K562 (cell line): ENCODE results near the gene ASAH2B. TPM values are rescaled to one million over a fixed set of nuclear protein-coding genes. Genes with fewer than 3 reads are reported as not detected.
A peak's percentile ranks its signal among the peaks of the same experiment; 100 is the strongest.

Experiments
- ATF7 ChIP-seq: fragments of 450-650 bp; IDR thresholded peaks from 2 replicates; pipeline ENCODE4 v1.7.1; 2014; ENCODE audit warnings: mild to moderate bottlenecking, moderate library complexity
- FOXK2 ChIP-seq, 2 experiments: fragments of 450-650 bp; IDR thresholded peaks in 1 of 2; conservative IDR thresholded peaks in 1 of 2; 2 replicates each; pipeline ENCODE4 v1.6.1; 2016; ENCODE audit warnings: low read depth in 2 of 2, mild to moderate bottlenecking in 1 of 2
- GTF2E2 ChIP-seq: fragments of 200-800 bp; sonication (Bioruptor generic); IDR thresholded peaks from 2 replicates; pipeline ENCODE4 v1.6.1; 2016; ENCODE audit warnings: missing genetic modification characterization, missing compliant biosample characterization
- HDAC2 ChIP-seq: fragments of 450-650 bp; IDR thresholded peaks from 2 replicates; pipeline ENCODE4 v1.6.1; 2016; ENCODE audit warnings: mild to moderate bottlenecking
- HSF4 ChIP-seq: fragments of 250-450 bp; sonication (Bioruptor Pico); IDR thresholded peaks from 2 replicates; pipeline ENCODE4 v2.1.2; 2022; ENCODE audit warnings: mild to moderate bottlenecking, moderate library complexity, borderline replicate concordance
- MAFF ChIP-seq: IDR thresholded peaks from 2 replicates; pipeline ENCODE4 v1.6.1; 2012; ENCODE audit warnings: low read length, improper control_type of control experiment
- NR1H2 ChIP-seq: sonication (generic); formaldehyde crosslinking; IDR thresholded peaks from 2 replicates; pipeline ENCODE4 v1.4.0; 2020; ENCODE audit warnings: mild to moderate bottlenecking, missing genetic modification reagents
- NUFIP1 ChIP-seq: fragments of 450-650 bp; IDR thresholded peaks from 2 replicates; pipeline ENCODE4 v1.6.1; 2018; ENCODE audit not compliant: partially characterized antibody
- PBX2 ChIP-seq, 2 experiments: IDR thresholded peaks in 1 of 2; conservative IDR thresholded peaks in 1 of 2; 2 replicates each; pipeline ENCODE4 v1.6.1; 2016; ENCODE audit warnings: low read depth in 2 of 2, mild to moderate bottlenecking in 1 of 2, missing compliant biosample characterization in 1 of 2, missing genetic modification characterization in 1 of 2, moderate library complexity in 1 of 2
- PTRF ChIP-seq: fragments of 450-650 bp; IDR thresholded peaks from 2 replicates; pipeline ENCODE4 v1.6.1; 2016; ENCODE audit warnings: mild to moderate bottlenecking, missing genetic modification characterization, missing compliant biosample characterization
- ZNF165 ChIP-seq: fragments of 250-450 bp; sonication (Bioruptor Pico); IDR thresholded peaks from 2 replicates; pipeline ENCODE4 v1.4.0; 2020; ENCODE audit warnings: borderline replicate concordance
- ZNF316 ChIP-seq: fragments of 450-650 bp; IDR thresholded peaks from 2 replicates; pipeline ENCODE4 v1.6.1; 2016
- polyA plus RNA-seq, 8 experiments: library from polyadenylated mRNA; depleted of rRNA in 4 of 8; stranded (reverse) in 5 of 8; unstranded in 3 of 8; fragments of >200 nt; fragmentation: Nextera tagmentation in 2 of 8; fragmentation: Illumina TruSeq in 1 of 8; extraction: Ambion mirVana in 2 of 8; extraction: Trizol in 1 of 8; gene quantifications; 2 replicates each; pipeline versions ENCODE4 v1.2.1 to v1.2.3, GENCODE V29; 2011 to 2014; ENCODE audit warnings: inconsistent platforms in 1 of 8, missing spikeins in 1 of 8
- total RNA-seq, 7 experiments: library from RNA; depleted of rRNA in 6 of 7; stranded (reverse); fragments of >200 nt in 6 of 7; fragmentation: Illumina TruSeq in 2 of 7; extraction: Trizol in 2 of 7; gene quantifications; 2 replicates each; pipeline versions ENCODE4 v1.2.1 to v1.2.3, GENCODE V29; 2011 to 2021; ENCODE audit warnings: low replicate concordance in 1 of 7
- TF ChIP-seq, protein P1 (sequence below): sonication (generic); formaldehyde crosslinking; IDR thresholded peaks from 2 replicates; pipeline ENCODE4 v1.8.0; 2022; ENCODE audit warnings: mild to moderate bottlenecking, missing genetic modification reagents
- TF ChIP-seq, protein P2 (sequence below): fragments of 450-650 bp; IDR thresholded peaks from 2 replicates; pipeline ENCODE4 v1.6.1; 2014; ENCODE audit warnings: low read depth, mild to moderate bottlenecking, moderate library complexity, borderline replicate concordance
- TF ChIP-seq, protein P3 (sequence below): sonication (generic); formaldehyde crosslinking; IDR thresholded peaks from 2 replicates; pipeline ENCODE4 v1.8.1; 2022; ENCODE audit warnings: missing genetic modification reagents
- TF ChIP-seq, protein P4 (sequence below): sonication (generic); formaldehyde crosslinking; IDR thresholded peaks from 2 replicates; pipeline ENCODE4 v1.8.0; 2022; ENCODE audit warnings: mild to moderate bottlenecking, missing genetic modification reagents, borderline replicate concordance

Gene ASAH2B
- total and polyA plus RNA-seq, 9 of the 15 experiments (the other 6 are each of a cell fraction or from before 2014, with no cell fraction given): 5.0 to 18.3 (median 14.4) TPM

- TF ChIP-seq, protein P1, sequence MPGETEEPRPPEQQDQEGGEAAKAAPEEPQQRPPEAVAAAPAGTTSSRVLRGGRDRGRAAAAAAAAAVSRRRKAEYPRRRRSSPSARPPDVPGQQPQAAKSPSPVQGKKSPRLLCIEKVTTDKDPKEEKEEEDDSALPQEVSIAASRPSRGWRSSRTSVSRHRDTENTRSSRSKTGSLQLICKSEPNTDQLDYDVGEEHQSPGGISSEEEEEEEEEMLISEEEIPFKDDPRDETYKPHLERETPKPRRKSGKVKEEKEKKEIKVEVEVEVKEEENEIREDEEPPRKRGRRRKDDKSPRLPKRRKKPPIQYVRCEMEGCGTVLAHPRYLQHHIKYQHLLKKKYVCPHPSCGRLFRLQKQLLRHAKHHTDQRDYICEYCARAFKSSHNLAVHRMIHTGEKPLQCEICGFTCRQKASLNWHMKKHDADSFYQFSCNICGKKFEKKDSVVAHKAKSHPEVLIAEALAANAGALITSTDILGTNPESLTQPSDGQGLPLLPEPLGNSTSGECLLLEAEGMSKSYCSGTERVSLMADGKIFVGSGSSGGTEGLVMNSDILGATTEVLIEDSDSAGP (CRISPR knock-in tag): no peak; the same call in 1 of the 2 replicates
- TF ChIP-seq, protein P2, sequence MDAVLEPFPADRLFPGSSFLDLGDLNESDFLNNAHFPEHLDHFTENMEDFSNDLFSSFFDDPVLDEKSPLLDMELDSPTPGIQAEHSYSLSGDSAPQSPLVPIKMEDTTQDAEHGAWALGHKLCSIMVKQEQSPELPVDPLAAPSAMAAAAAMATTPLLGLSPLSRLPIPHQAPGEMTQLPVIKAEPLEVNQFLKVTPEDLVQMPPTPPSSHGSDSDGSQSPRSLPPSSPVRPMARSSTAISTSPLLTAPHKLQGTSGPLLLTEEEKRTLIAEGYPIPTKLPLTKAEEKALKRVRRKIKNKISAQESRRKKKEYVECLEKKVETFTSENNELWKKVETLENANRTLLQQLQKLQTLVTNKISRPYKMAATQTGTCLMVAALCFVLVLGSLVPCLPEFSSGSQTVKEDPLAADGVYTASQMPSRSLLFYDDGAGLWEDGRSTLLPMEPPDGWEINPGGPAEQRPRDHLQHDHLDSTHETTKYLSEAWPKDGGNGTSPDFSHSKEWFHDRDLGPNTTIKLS: peak; percentile 61; the same call in 1 of the 2 replicates
- TF ChIP-seq NR1H2 (CRISPR knock-in tag) (0 out of 2 replicates have a peak, but pooled peaks have one; percentile 47), HSF4 (CRISPR knock-in tag) (no peak), ZNF165 (CRISPR knock-in tag) (no peak), MAFF (no peak), FOXK2 (conservative IDR thresholded peaks at IDR 0.05 in 1 of 2, IDR thresholded peaks at IDR 0.05 in 1 of 2; ENCODE audit: low read depth in 2 of 2) (peak; percentile 40 to 54; a peak in 2 of 4 replicates), NUFIP1 (no peak), GTF2E2 (tag) (peak; percentile 92; the same call in 1 of the 2 replicates), HDAC2 (peak; percentile 80), ZNF316 (no peak), PBX2 (CRISPR knock-in tag; IDR thresholded peaks at IDR 0.05; ENCODE audit: low read depth) (no peak), PBX2 (tag; conservative IDR thresholded peaks at IDR 0.05; ENCODE audit: low read depth) (no peak), ATF7 (peak; percentile 67), PTRF (tag) (no peak)
- TF ChIP-seq, protein P3, sequence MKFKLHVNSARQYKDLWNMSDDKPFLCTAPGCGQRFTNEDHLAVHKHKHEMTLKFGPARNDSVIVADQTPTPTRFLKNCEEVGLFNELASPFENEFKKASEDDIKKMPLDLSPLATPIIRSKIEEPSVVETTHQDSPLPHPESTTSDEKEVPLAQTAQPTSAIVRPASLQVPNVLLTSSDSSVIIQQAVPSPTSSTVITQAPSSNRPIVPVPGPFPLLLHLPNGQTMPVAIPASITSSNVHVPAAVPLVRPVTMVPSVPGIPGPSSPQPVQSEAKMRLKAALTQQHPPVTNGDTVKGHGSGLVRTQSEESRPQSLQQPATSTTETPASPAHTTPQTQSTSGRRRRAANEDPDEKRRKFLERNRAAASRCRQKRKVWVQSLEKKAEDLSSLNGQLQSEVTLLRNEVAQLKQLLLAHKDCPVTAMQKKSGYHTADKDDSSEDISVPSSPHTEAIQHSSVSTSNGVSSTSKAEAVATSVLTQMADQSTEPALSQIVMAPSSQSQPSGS (CRISPR knock-in tag): no peak
- TF ChIP-seq, protein P4, sequence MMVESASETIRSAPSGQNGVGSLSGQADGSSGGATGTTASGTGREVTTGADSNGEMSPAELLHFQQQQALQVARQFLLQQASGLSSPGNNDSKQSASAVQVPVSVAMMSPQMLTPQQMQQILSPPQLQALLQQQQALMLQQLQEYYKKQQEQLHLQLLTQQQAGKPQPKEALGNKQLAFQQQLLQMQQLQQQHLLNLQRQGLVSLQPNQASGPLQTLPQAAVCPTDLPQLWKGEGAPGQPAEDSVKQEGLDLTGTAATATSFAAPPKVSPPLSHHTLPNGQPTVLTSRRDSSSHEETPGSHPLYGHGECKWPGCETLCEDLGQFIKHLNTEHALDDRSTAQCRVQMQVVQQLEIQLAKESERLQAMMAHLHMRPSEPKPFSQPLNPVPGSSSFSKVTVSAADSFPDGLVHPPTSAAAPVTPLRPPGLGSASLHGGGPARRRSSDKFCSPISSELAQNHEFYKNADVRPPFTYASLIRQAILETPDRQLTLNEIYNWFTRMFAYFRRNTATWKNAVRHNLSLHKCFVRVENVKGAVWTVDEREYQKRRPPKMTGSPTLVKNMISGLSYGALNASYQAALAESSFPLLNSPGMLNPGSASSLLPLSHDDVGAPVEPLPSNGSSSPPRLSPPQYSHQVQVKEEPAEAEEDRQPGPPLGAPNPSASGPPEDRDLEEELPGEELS (CRISPR knock-in tag): no peak
Measured at GRCh38 chr10:50739618-50740292, at the start of gene ASAH2B (continued).
